ENCODE data around the gene CBFA2T3. TPM values are rescaled to one million over a fixed set of nuclear protein-coding genes. Genes with fewer than 3 reads are reported as not detected.
A peak's percentile ranks its signal among the peaks of the same experiment; 100 is the strongest.

The CBFA2T3 gene
- total and polyA plus RNA-seq, 4 donors = 4.7 to 11.8 (median 6.6) TPM

DNA sequence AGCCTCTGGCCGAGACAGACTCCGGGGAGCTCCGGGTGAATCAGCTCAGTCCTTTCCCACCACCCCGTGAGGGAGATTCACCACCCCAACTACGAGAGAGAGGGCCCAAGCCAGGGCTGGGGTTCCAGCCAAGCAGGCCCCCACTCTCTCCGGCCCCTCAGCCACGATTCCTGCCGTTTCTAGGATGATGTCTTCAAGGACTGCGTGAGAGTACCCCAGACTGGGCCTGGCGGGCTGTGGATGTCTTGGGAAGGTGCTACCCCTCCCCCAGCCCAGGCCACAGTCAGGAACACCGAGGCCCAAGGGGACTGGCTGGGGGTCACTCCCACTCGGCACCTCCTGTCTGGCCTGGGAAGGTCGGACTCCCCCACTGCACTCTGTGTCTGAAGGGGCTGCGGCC is 89.0 kb downstream of the CBFA2T3 start:
- H3K27me3 ChIP-seq (ENCODE audit: control insufficient read depth in 3 of 3, insufficient read depth in 3 of 3, low read length in 2 of 3) = no peaks in the 10 kb centered on the region
- no peaks in the 10 kb centered on the region for H3K9me3 ChIP-seq (ENCODE audit: control insufficient read depth in 4 of 4, insufficient read depth in 3 of 4, low read length in 3 of 4)
- H3K9ac ChIP-seq (ENCODE audit: insufficient read depth in 1 of 2, low read length in 2 of 2) = no peak overlapping the region
- H3K36me3 ChIP-seq (ENCODE audit: control insufficient read depth in 4 of 4, insufficient read depth in 4 of 4, low read length in 4 of 4) = peaks cover 0 to 9% (median 0%) of the 10 kb centered on the region in 4 donors
- H3K27ac ChIP-seq (ENCODE audit: low read depth in 1 of 2, low read length in 1 of 2) = peak overlapping the region; percentile 57 to 64
- 77 to 89% methylated on average over 14 of the region's 14 CpGs for WGBS, 2 donors
- TF ChIP-seq, protein P1, sequence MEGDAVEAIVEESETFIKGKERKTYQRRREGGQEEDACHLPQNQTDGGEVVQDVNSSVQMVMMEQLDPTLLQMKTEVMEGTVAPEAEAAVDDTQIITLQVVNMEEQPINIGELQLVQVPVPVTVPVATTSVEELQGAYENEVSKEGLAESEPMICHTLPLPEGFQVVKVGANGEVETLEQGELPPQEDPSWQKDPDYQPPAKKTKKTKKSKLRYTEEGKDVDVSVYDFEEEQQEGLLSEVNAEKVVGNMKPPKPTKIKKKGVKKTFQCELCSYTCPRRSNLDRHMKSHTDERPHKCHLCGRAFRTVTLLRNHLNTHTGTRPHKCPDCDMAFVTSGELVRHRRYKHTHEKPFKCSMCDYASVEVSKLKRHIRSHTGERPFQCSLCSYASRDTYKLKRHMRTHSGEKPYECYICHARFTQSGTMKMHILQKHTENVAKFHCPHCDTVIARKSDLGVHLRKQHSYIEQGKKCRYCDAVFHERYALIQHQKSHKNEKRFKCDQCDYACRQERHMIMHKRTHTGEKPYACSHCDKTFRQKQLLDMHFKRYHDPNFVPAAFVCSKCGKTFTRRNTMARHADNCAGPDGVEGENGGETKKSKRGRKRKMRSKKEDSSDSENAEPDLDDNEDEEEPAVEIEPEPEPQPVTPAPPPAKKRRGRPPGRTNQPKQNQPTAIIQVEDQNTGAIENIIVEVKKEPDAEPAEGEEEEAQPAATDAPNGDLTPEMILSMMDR (IDR thresholded peaks at IDR 0.05; ENCODE audit: control extremely low read depth, extremely low read depth) = no peak
- peaks cover 0 to 20% (median 7%) of the 10 kb centered on the region in 5 donors for H3K4me1 ChIP-seq (ENCODE audit: control insufficient read depth in 5 of 5, insufficient read depth in 5 of 5, low read length in 5 of 5)
- DNase-seq (no peak), ATAC-seq (ENCODE audit: insufficient read depth, low FRiP score) (no peak)
- H3K4me3 ChIP-seq = no peak overlapping the region

GRCh38 chr16:88886845-88887521 is 90.0 kb downstream of the CBFA2T3 start:
- no peaks in the 10 kb centered on the region for H3K27me3 ChIP-seq (ENCODE audit: control insufficient read depth in 3 of 3, insufficient read depth in 3 of 3, low read length in 2 of 3)
- DNase-seq = peak; percentile 97 to 98 (median 97)
- WGBS, 2 donors = 75 to 87% methylated on average over 38 to 39 of the region's 39 CpGs
- no peaks in the 10 kb centered on the region for H3K9me3 ChIP-seq (ENCODE audit: control insufficient read depth in 4 of 4, insufficient read depth in 3 of 4, low read length in 3 of 4)
- peaks cover 0 to 6% (median 0%) of the 10 kb centered on the region in 4 donors for H3K36me3 ChIP-seq (ENCODE audit: control insufficient read depth in 4 of 4, insufficient read depth in 4 of 4, low read length in 4 of 4)
- H3K4me1 ChIP-seq (ENCODE audit: control insufficient read depth in 5 of 5, insufficient read depth in 5 of 5, low read length in 5 of 5) = peaks cover 0 to 20% (median 11%) of the 10 kb centered on the region in 5 donors
- H3K9ac ChIP-seq (ENCODE audit: insufficient read depth in 1 of 2, low read length in 2 of 2) = no peak overlapping the region
- ATAC-seq (ENCODE audit: insufficient read depth, low FRiP score) = peak; percentile 41
- H3K4me3 ChIP-seq = no peak overlapping the region
- H3K27ac ChIP-seq (ENCODE audit: low read depth in 1 of 2, low read length in 1 of 2) = peak overlapping the region; percentile 37 to 57
- TF ChIP-seq, protein P1 (IDR thresholded peaks at IDR 0.05; ENCODE audit: control extremely low read depth, extremely low read depth) = no peak

- Histone ChIP-seq H3K36me3 (ENCODE audit: control insufficient read depth in 4 of 4, insufficient read depth in 4 of 4, low read length in 4 of 4) (peaks cover 0 to 4% (median 0%) of the 10 kb centered on the region in 4 donors), H3K9me3 (ENCODE audit: control insufficient read depth in 4 of 4, insufficient read depth in 3 of 4, low read length in 3 of 4) (no peaks in the 10 kb centered on the region), H3K4me1 (ENCODE audit: control insufficient read depth in 5 of 5, insufficient read depth in 5 of 5, low read length in 5 of 5) (peaks cover 0 to 24% (median 13%) of the 10 kb centered on the region in 5 donors), H3K27ac (ENCODE audit: low read depth in 1 of 2, low read length in 1 of 2) (peak overlapping the region; percentile 37 to 40), H3K4me3 (no peak overlapping the region), H3K27me3 (ENCODE audit: control insufficient read depth in 3 of 3, insufficient read depth in 3 of 3, low read length in 2 of 3) (no peaks in the 10 kb centered on the region), H3K9ac (ENCODE audit: insufficient read depth in 1 of 2, low read length in 2 of 2) (no peak overlapping the region)
- peak; percentile 28 to 35 (median 31) for DNase-seq
- 81 to 85% methylated on average over 15 of the region's 15 CpGs for WGBS, 2 donors
- TF ChIP-seq, protein P1 (IDR thresholded peaks at IDR 0.05; ENCODE audit: control extremely low read depth, extremely low read depth) = no peak
- no peak for ATAC-seq (ENCODE audit: insufficient read depth, low FRiP score)
Observed at GRCh38 chr16:88886420-88886844, 90.6 kb downstream of the CBFA2T3 start.
